ENCODE results near the gene SLC10A7.

SLC10A7 gene

DNA sequence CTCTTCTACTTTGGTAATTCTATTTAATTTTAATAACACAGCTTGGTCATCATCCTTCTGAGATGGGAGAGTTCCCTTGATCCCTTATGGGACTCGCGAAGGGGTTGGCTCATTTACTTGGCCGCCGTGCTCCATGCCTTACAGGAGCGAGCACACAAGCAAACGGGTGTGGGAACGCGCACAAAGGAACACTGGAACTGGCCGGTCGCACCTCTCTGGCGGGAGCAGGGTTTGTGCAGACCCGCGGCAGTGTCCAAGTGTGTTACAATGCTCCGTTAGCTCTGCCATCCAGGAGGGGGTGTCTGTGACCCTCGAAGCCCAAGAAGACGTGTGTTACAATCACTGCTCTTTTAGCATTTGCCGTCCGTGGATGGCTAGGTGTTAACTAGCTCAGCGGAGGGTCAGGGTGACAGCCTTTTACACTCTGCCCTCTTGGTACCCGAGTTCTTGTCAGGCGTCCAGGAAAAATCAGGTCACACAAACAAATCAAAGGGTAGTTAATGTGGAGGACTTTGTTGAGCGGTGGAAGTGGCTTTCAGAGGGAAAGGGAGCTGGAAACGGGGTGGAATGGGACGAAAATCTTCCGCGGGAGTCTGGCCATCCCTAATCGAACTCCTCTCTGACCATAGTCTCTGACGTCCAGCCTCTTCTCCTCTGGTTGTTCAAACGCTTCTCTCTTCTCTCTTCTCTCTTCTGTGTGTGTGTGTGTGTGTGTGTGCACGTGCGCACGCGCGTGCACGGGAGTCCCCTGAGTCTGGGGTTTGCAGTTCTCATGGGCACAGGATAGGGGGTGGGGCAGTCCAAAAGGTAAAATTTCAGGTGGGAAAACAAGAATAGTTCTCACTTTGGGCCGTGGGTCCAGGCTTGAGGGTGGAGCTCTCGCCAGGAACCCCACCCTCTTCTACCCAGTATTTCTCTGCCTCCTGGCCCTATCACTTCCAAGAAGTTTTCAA lies 76.3 kb downstream of the SLC10A7 start:
- no peak overlapping the region for H3K4me3 ChIP-seq (ENCODE audit: low read length)
- TF ChIP-seq CTCF (conservative IDR thresholded peaks at IDR 0.05; ENCODE audit: low read length), result no peak
- no peak for DNase-seq (ENCODE audit: low read depth)

DNA sequence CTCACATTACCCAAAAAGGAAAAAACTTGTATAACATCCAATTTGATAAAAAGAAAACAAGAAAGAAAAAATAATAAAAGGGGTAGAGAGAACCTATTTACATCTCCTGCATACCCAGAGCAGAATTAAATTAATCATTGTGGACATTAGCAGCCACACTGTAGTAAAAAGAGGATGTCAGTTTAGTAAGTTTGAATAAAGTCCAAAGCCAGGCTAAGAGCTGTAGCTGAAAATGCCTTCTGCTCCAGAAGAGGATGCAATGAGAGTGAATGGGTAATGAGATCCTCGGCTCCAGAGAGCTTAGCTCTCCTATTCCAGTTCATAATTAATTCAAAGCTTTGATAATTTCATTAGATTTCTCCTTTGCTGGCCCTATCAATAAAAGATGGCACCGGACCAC lies 78.2 kb downstream of the SLC10A7 start:
- no peak for DNase-seq (ENCODE audit: low read depth)
- H3K4me3 ChIP-seq (ENCODE audit: low read length), result no peak overlapping the region
- no peak for TF ChIP-seq CTCF (conservative IDR thresholded peaks at IDR 0.05; ENCODE audit: low read length)

- peak; percentile 58 for DNase-seq (ENCODE audit: low read depth)
- H3K4me3 ChIP-seq (ENCODE audit: low read length), result no peak overlapping the region
- no peak for TF ChIP-seq CTCF (conservative IDR thresholded peaks at IDR 0.05; ENCODE audit: low read length)
Observed at GRCh38 chr4:146442801-146443200, 78.9 kb downstream of the SLC10A7 start.

DNA sequence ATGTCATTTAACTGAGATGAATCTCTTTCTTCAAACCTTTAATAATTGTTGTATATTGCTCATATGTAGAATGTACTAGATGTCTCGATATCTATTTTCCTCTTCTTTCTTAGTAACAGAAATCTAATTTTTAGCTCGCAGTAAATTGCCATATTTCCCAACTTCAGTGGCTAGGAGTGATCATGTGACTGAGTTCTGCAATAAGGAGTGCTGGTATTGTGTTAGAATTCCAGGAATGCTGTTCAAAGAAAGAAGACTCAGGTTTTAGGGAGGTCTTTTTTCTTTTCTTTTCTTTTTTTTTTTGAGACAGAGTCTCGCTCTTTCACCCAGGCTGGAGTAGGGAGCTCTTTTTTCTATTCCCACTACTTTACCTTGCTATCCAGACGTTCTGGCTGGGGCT lies 81.7 kb downstream of the SLC10A7 start:
- H3K4me3 ChIP-seq (ENCODE audit: low read length), result no peak overlapping the region
- no peak for TF ChIP-seq CTCF (conservative IDR thresholded peaks at IDR 0.05; ENCODE audit: low read length)
- peak; percentile 6 for DNase-seq (ENCODE audit: low read depth)

DNA sequence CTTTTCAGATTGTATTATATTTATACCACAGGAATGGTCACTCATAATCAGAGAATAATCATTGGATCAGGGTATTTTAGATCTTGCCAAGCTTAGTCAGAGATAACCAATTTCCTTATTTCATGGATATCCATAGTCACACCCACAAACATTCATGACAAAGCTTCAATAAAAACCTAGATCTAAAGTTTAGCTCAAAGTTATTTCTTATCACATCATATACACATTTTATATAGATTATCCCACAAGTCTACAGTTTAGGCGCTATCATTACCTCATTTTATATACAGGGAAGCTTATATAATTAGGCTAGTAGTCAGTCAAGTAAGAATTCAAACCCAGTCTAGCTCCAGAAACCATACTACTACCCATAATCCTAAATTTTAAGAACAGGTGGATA lies 82.3 kb downstream of the SLC10A7 start:
- H3K4me3 ChIP-seq (ENCODE audit: low read length), result no peak overlapping the region

GRCh38 chr4:146437778-146438177 lies 84.0 kb downstream of the SLC10A7 start:
- no peak for TF ChIP-seq CTCF (conservative IDR thresholded peaks at IDR 0.05; ENCODE audit: low read length)
- no peak for DNase-seq (ENCODE audit: low read depth)

More for the DNA sequence above, 82.3 kb downstream of the SLC10A7 start:
- TF ChIP-seq CTCF (conservative IDR thresholded peaks at IDR 0.05; ENCODE audit: low read length), result no peak
- DNase-seq (ENCODE audit: low read depth), result no peak

More at GRCh38 chr4:146437778-146438177, 84.0 kb downstream of the SLC10A7 start:
- H3K4me3 ChIP-seq (ENCODE audit: low read length), result no peak overlapping the region

Measured in AG10803 (cell line).